ENCODE data around the gene CPT1C.

The CPT1C gene

GRCh38 chr19:49683814-49684250 lies 7.1 kb upstream of the CPT1C start:
- DNase-seq = no peak

GRCh38 chr19:49684251-49684982 lies 6.5 kb upstream of the CPT1C start:
- DNase-seq = no peak

- no peak for DNase-seq
These were observed 5.8 kb upstream of the CPT1C start for GRCh38 chr19:49684983-49685553.

- DNase-seq = no peak
These were observed 5.0 kb upstream of the CPT1C start for GRCh38 chr19:49685845-49686332.

- no peak for DNase-seq
These were observed 4.3 kb upstream of the CPT1C start for GRCh38 chr19:49686503-49687088.

- no peak for DNase-seq
These were observed 3.8 kb upstream of the CPT1C start for GRCh38 chr19:49687150-49687549.

- peak in 1 of 2 donors; percentile 35 for DNase-seq
These were observed 3.2 kb upstream of the CPT1C start for GRCh38 chr19:49687566-49688316.

- no peak for DNase-seq
These were observed 2.3 kb upstream of the CPT1C start for GRCh38 chr19:49688531-49689132.

GRCh38 chr19:49689133-49690078 lies 1.5 kb upstream of the CPT1C start, which contains the start of gene ADM5:
Gene ADM5, plus strand, starts transcription at chr19:49689594. Its CDS starts 244 bp downstream, at chr19:49689838.
- no peak for DNase-seq

- no peak for DNase-seq
These were observed 749 bp upstream of the CPT1C start for GRCh38 chr19:49690079-49690655.

- no peak for DNase-seq
These were observed 579 bp downstream of the CPT1C start for GRCh38 chr19:49691243-49692146.

- no peak for DNase-seq
These were observed 1.2 kb downstream of the CPT1C start for GRCh38 chr19:49692147-49692506.

- no peak for DNase-seq
These were observed 5.2 kb downstream of the CPT1C start for GRCh38 chr19:49696115-49696514.

GRCh38 chr19:49696865-49697264 lies 5.9 kb downstream of the CPT1C start:
- no peak for DNase-seq

GRCh38 chr19:49699364-49699763 lies 8.4 kb downstream of the CPT1C start:
- DNase-seq = no peak

- DNase-seq = no peak
These were observed 9.6 kb downstream of the CPT1C start for GRCh38 chr19:49700563-49700962.

- no peak for DNase-seq
These were observed 10.4 kb downstream of the CPT1C start for GRCh38 chr19:49701271-49701786.

GRCh38 chr19:49704888-49705642 lies 14.1 kb downstream of the CPT1C start:
- DNase-seq = no peak

- no peak for DNase-seq
These were observed 15.0 kb downstream of the CPT1C start for GRCh38 chr19:49705919-49706318.
